Epithelial cell of alveolus of lung (primary cell): ENCODE measurements around the gene DGKA. TPM values are rescaled to one million over a fixed set of nuclear protein-coding genes. Genes with fewer than 3 reads are reported as not detected.

Source experiments
- total RNA-seq: library from RNA; depleted of rRNA; stranded (reverse); fragments of >200 nt; gene quantifications from 2 replicates; pipeline ENCODE4 v1.2.1, GENCODE V29; 2015

DGKA gene
- total RNA-seq: 14.8 and 31.3 TPM in 2 replicates

DNA sequence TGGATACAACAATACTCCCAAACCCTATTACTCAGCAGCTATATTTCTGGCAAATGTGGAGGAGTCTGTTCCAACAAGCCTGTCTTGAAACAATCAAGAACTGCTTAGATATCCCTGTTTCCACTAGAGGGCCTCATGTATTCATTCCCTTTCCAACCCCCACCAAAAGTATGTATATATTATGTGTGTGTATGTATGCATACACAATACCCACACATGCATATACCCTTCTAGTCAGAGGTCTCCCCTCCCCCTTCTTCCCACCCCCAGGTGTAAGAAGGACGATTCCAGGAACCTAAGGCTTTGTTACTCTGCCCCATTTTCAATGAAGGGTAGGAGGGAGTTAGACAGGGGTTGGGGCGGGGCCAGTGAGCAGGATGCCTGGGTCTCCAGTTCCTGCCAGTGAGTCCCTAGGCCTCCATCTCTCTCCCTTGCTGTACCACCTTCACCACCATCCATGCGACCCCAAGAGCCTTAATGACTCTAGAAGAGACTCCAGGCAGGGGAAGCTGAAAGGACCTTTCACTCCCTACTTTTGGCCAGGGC, at the start of gene DGKA:
DGKA (plus strand) TSS at position 392 of the 546 bp plus-strand sequence. CDS start 5,342 bp downstream, outside the sequence.

DNA sequence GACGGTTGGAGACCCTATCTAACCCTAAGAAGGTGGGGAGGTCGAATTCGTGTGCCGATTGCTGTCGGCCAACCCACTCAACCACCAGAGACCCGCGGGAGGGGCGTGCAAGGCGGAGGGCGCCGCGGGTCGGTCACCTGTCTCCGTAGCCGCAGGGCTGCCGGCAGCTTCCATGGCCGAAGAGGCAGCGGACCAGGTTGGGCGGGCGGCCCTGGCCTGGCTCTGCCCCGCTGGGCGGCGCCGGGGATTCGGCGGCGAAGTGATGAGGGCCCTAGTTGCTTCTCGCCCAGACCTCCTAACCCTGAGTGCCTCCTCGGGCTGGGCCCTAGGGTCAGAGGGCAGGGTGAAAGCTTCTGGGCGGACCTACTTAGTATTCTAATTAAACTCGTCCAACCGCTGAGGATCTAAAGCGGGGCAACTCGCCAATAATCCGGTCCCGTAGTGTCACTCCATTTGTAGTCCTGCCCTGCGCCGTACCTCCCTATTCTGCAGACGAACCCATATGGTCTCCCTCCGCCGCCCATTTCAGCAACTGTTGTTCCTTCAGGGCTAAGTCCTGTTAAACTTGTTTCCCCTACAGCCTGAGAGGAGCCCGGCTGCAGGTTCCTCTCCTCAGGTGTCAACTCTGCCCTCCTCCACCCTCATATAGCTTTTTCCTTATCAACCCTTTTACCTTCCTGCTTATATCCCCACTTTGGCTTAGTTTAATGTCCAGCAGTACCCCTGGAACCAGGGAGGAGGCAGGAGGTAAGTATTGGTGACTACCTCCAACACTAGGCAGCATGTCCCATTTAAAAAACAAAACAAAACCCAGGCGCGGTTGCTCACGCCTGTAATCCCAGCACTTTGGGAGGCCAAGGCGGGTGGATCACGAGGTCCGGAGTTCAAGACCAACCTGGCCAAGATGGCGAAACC, 3.1 kb upstream of the DGKA start, which contains the start of gene PYM1:
PYM1 (minus strand) TSS at position 307 of the 915 bp plus-strand sequence; CDS start at position 174, 133 bp downstream.

DNA sequence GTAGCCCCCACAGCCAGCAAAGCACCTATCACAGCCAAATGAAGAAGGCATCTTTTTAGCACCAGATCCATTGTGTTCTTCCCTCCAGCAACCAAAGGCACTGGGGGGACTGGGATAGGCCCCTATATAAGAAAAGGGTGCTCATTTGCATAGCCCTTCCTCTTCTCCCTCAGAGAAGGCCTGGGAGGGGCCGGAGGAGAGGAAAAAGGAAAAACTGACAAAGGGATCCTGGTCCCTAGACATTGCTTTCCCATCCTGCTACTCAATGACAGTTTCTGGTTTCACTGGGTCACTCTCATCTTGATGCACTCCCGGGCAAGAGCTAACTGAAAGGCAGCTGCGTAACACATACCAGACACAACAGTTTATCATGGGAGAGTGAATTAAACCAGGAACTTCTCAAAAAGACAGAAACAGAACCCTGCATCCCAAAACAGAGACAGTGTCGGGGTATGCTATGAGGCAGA, 35.0 kb downstream of the DGKA start, which contains the start of gene PMEL:
PMEL (minus strand) TSS at position 102 of the 467 bp plus-strand sequence; CDS start at position 71, 31 bp downstream.

DNA sequence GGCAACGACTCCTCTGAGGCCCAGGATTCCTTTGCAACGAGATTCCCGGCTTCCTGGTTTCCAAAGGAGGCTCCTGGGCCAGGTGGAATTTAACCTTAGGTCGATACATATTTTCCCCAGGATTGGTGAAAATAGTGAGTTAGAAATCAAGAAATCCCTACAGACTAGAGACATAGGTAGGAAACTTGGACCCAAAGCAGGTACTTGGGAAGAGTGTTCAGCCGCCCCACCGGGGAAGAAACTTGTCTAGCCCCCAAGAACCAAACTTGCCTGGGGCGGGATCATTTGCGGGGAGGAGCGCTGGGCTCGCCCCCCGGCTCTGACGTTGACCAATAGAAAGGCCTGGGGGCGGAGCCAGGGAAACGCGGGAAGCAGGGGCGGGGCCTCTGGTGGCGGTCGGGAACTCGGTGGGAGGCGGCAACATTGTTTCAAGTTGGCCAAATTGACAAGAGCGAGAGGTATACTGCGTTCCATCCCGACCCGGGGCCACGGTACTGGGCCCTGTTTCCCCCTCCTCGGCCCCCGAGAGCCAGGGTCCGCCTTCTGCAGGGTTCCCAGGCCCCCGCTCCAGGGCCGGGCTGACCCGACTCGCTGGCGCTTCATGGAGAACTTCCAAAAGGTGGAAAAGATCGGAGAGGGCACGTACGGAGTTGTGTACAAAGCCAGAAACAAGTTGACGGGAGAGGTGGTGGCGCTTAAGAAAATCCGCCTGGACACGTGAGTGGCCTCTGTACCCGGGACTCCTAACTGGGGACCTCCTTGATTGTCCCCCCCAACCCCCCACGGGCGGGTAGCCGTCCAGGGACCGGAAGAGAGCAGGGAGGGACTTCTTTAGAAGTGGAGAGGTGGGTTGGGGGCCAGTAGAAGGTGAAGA, 35.7 kb downstream of the DGKA start, which contains the start of gene CDK2:
CDK2 (plus strand) TSS at position 423 of the 874 bp plus-strand sequence; CDS start at position 602, 179 bp downstream.

DNA sequence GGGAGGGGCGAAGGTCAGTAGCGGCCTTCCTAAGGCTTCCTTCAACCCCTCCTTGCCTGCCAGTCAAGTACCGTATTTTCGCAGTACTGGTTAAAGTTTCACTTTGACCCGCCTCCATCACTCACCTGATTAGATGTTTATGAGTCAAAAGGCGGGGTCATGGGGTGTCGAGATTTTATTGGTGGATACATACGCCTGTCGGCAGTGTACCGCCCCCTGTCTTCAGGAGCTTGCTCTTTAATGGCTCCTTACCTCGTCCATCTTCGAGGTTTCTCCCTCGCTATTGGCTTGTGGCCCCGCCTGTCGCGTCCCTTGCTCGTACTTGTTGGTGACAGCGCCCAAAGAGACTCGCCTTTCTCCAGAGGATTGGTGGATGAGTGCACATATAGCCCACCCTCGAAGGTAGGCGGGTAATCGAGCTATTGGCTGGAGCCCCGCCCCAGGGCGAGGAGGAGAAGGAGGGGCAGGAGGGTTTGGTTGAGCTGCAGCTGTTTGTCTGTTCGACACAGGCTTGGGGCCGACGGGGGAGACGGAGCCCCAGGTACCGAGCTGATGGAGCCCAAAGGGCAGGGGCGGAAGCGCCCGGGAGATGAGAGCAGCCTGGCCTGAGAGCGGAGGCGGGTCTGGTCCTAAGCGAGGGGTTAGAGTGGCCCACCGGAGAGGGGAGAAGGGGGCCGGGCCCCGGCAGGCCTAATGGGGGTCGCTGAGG, 42.8 kb downstream of the DGKA start, which contains the start of gene RAB5B:
RAB5B (plus strand) TSS at position 480 of the 709 bp plus-strand sequence. CDS start 12,883 bp downstream, outside the sequence.

GRCh38 chr12:55996715-55997534, 66.0 kb downstream of the DGKA start, which contains the start of gene SUOX:
SUOX (plus strand) TSS chr12:55997276; CDS start chr12:56002222, 4,946 bp downstream.

Other genes with a start within 250 kb of the DGKA start
- 1.0 and 5.3 TPM in 2 replicates for gene ITGA7, start 223.3 kb upstream of the DGKA start, total RNA-seq
- gene BLOC1S1, start 215.1 kb upstream of the DGKA start, total RNA-seq: 139 and 141 TPM in 2 replicates
- 2.2 TPM in 1 of 2 replicates, not detected in the other for gene RDH5, start 210.8 kb upstream of the DGKA start, total RNA-seq
- 790 and 1,053 TPM in 2 replicates for gene CD63, start 202.2 kb upstream of the DGKA start, total RNA-seq
- 6.5 and 9.7 TPM in 2 replicates for gene GDF11, start 188.0 kb upstream of the DGKA start, total RNA-seq
- 92.9 and 119 TPM in 2 replicates for gene SARNP, start 113.4 kb upstream of the DGKA start, total RNA-seq
- 14.6 and 25.6 TPM in 2 replicates for gene ORMDL2, start 113.1 kb upstream of the DGKA start, total RNA-seq
- 37.1 and 48.1 TPM in 2 replicates for gene DNAJC14, start 101.6 kb upstream of the DGKA start, total RNA-seq
- gene MMP19, start 88.2 kb upstream of the DGKA start, total RNA-seq: 21.9 and 38.4 TPM in 2 replicates
- gene PYM1, start 3.3 kb upstream of the DGKA start, total RNA-seq: 30.9 and 31.5 TPM in 2 replicates
- gene PMEL, start 34.9 kb downstream of the DGKA start, total RNA-seq: 1.7 and 18.7 TPM in 2 replicates
- 24.5 and 46.2 TPM in 2 replicates for gene CDK2, start 35.7 kb downstream of the DGKA start, total RNA-seq
- gene RAB5B, start 42.9 kb downstream of the DGKA start, total RNA-seq: 56.6 and 74.1 TPM in 2 replicates
- 11.4 and 31.9 TPM in 2 replicates for gene SUOX, start 66.1 kb downstream of the DGKA start, total RNA-seq
- 2.6 and 8.1 TPM in 2 replicates for gene IKZF4, start 89.9 kb downstream of the DGKA start, total RNA-seq
- 1,233 and 1,614 TPM in 2 replicates for gene RPS26, start 110.8 kb downstream of the DGKA start, total RNA-seq
- gene ERBB3, start 149.0 kb downstream of the DGKA start, total RNA-seq: 0.64 and 1.8 TPM in 2 replicates
- 98.1 and 145 TPM in 2 replicates for gene PA2G4, start 173.4 kb downstream of the DGKA start, total RNA-seq
- 2,965 and 4,023 TPM in 2 replicates for gene RPL41, start 185.5 kb downstream of the DGKA start, total RNA-seq
- gene ZC3H10, start 187.1 kb downstream of the DGKA start, total RNA-seq: 3.4 and 5.0 TPM in 2 replicates
- 81.4 and 171 TPM in 2 replicates for gene ESYT1, start 197.1 kb downstream of the DGKA start, total RNA-seq
- gene MYL6B, start 221.4 kb downstream of the DGKA start, total RNA-seq: 112 and 142 TPM in 2 replicates
- gene MYL6, start 227.2 kb downstream of the DGKA start, total RNA-seq: 1,228 and 2,927 TPM in 2 replicates